CD4-positive, alpha-beta memory T cell (primary cell): ENCODE data around the gene FCHO2. TPM values are rescaled to one million over a fixed set of nuclear protein-coding genes. Genes with fewer than 3 reads are reported as not detected.

ENCODE experiments used
- CTCF ChIA-PET: fragments of 350-600 bp; sonication (Branson Sonifier 250); formaldehyde crosslinking; loops from one replicate; lab custom pipeline; 2021; ENCODE audit warnings: inconsistent platforms; ENCODE audit not compliant: partially characterized antibody; lab: Charles Lee
- POLR2A ChIA-PET: fragments of 350-600 bp; sonication (Branson Sonifier 250); formaldehyde crosslinking; loops from one replicate; lab custom pipeline; 2021; ENCODE audit not compliant: partially characterized antibody; lab: Charles Lee
- DNase-seq, 5 donors: peaks; one replicate each; pipeline versions ENCODE4 v3.0.0 to v3.0.0-alpha.2; 2020 to 2022; ENCODE audit warnings: mixed read lengths in 1 of 5
- H3K27ac ChIP-seq: one replicate; pipeline ENCODE4 v1.7.0; 2013; ENCODE audit warnings: low read depth, low read length
- H3K27me3 ChIP-seq: 2 replicates; pipeline ENCODE4 v1.7.0; 2013; ENCODE audit warnings: mild to moderate bottlenecking, low read length, moderate library complexity; ENCODE audit not compliant: insufficient read depth
- H3K36me3 ChIP-seq: 2 replicates; pipeline ENCODE4 v1.7.0; 2013; ENCODE audit warnings: mild to moderate bottlenecking, low read length, moderate library complexity; ENCODE audit not compliant: insufficient read depth
- H3K4me1 ChIP-seq: 2 replicates; pipeline ENCODE4 v1.7.0; 2013; ENCODE audit warnings: mild to moderate bottlenecking, low read length, moderate library complexity; ENCODE audit not compliant: insufficient read depth
- H3K4me3 ChIP-seq, 2 donors: one replicate each; pipeline ENCODE4 v1.7.0; 2013; ENCODE audit warnings: low read length in 2 of 2, mild to moderate bottlenecking in 1 of 2
- H3K9me3 ChIP-seq, 2 donors: one replicate each; pipeline ENCODE4 v1.7.0; 2013; ENCODE audit warnings: low read length in 2 of 2, control low read depth in 1 of 2; ENCODE audit not compliant: control insufficient read depth in 1 of 2
- H3K27ac Mint-ChIP-seq, 7 donors: one replicate each; pipeline ENCODE4 v1.8.0; 2020 to 2021; ENCODE audit warnings: mixed read lengths in 7 of 7, mild to moderate bottlenecking in 6 of 7, inconsistent platforms in 3 of 7, moderate library complexity in 3 of 7
- H3K27me3 Mint-ChIP-seq, 2 donors: one replicate each; pipeline ENCODE4 v1.8.0; 2020 to 2021; ENCODE audit warnings: mixed read lengths in 2 of 2
- H3K36me3 Mint-ChIP-seq, 2 donors: one replicate each; pipeline ENCODE4 v1.8.0; 2020 to 2021; ENCODE audit warnings: mixed read lengths in 2 of 2, inconsistent platforms in 1 of 2, mild to moderate bottlenecking in 1 of 2
- H3K4me1 Mint-ChIP-seq, 4 donors: one replicate each; pipeline ENCODE4 v1.8.0; 2020 to 2021; ENCODE audit warnings: mixed read lengths in 4 of 4, mild to moderate bottlenecking in 1 of 4
- H3K4me3 Mint-ChIP-seq, 8 donors: one replicate each; pipeline ENCODE4 v1.8.0; 2020 to 2021; ENCODE audit warnings: mixed read lengths in 8 of 8, mild to moderate bottlenecking in 7 of 8, moderate library complexity in 6 of 8, inconsistent platforms in 3 of 8
- H3K9me3 Mint-ChIP-seq, 8 donors: one replicate each; pipeline ENCODE4 v1.8.0; 2020 to 2021; ENCODE audit warnings: mixed read lengths in 8 of 8, mild to moderate bottlenecking in 5 of 8, inconsistent platforms in 3 of 8, moderate library complexity in 1 of 8
- intact Hi-C: fragments of 100-400 bp; cut with micrococcal nuclease; formaldehyde crosslinking; loops from one replicate; pipeline ENCODE4 v1.15.1; 2023
- polyA plus RNA-seq, 2 donors: library from polyadenylated mRNA; unstranded; fragments of 300-500 nt; fragmentation: Illumina TruSeq; gene quantifications; one replicate each; pipeline ENCODE4 v1.2.3, GENCODE V29; 2021
- total RNA-seq, 2 experiments: library from RNA; stranded (reverse); gene quantifications; one replicate each; pipeline ENCODE4 v1.2.3, GENCODE V29; 2021

FCHO2 gene
- total and polyA plus RNA-seq, 4 experiments from 2014 or later: 1.4 to 6.3 (median 4.3) TPM

- no peaks in the 10 kb centered on the region for H3K4me1 Mint-ChIP-seq
- no peaks in the 10 kb centered on the region for H3K4me1 ChIP-seq
- H3K27me3 Mint-ChIP-seq: no peaks in the 10 kb centered on the region
- intact Hi-C loops: no loop called here
- ChIA-PET POLR2A (no interaction called here), CTCF (no interaction called here)
- H3K27ac ChIP-seq: no peak overlapping the region
- no peaks in the 10 kb centered on the region for H3K36me3 Mint-ChIP-seq
- H3K4me3 ChIP-seq: no peak overlapping the region
- H3K9me3 ChIP-seq: no peaks in the 10 kb centered on the region
- no peak overlapping the region for H3K27ac Mint-ChIP-seq
- no peaks in the 10 kb centered on the region for H3K36me3 ChIP-seq
- H3K27me3 ChIP-seq: no peaks in the 10 kb centered on the region
- peaks cover 0 to 5% (median under 1%) of the 10 kb centered on the region in 8 donors for H3K9me3 Mint-ChIP-seq
- no peak for DNase-seq
- no peak overlapping the region for H3K4me3 Mint-ChIP-seq
These were observed 89.8 kb downstream of the FCHO2 start for GRCh38 chr5:73045623-73046022.

- no peak for DNase-seq
- Mint-ChIP-seq H3K36me3 (peaks cover 0 to 6% of the 10 kb centered on the region in 2 donors), H3K27ac (no peak overlapping the region), H3K27me3 (peaks cover 0 to 2% of the 10 kb centered on the region in 2 donors), H3K9me3 (no peaks in the 10 kb centered on the region), H3K4me3 (no peak overlapping the region), H3K4me1 (no peaks in the 10 kb centered on the region)
- ChIA-PET POLR2A (no interaction called here), CTCF (no interaction called here)
- Histone ChIP-seq H3K36me3 (no peaks in the 10 kb centered on the region), H3K27ac (no peak overlapping the region), H3K4me3 (no peak overlapping the region), H3K4me1 (no peaks in the 10 kb centered on the region), H3K9me3 (no peaks in the 10 kb centered on the region), H3K27me3 (no peaks in the 10 kb centered on the region)
- intact Hi-C loops: no loop called here
These were observed 105.8 kb downstream of the FCHO2 start for GRCh38 chr5:73061593-73061992.

GRCh38 chr5:73066466-73066865 lies 110.6 kb downstream of the FCHO2 start:
- H3K4me3 Mint-ChIP-seq: no peak overlapping the region
- no peaks in the 10 kb centered on the region for H3K9me3 Mint-ChIP-seq
- Histone ChIP-seq H3K27ac (no peak overlapping the region), H3K4me3 (no peak overlapping the region), H3K9me3 (no peaks in the 10 kb centered on the region), H3K4me1 (no peaks in the 10 kb centered on the region), H3K36me3 (no peaks in the 10 kb centered on the region), H3K27me3 (no peaks in the 10 kb centered on the region)
- no peak overlapping the region for H3K27ac Mint-ChIP-seq
- ChIA-PET CTCF (no interaction called here), POLR2A (no interaction called here)
- peaks cover 7 to 11% of the 10 kb centered on the region in 2 donors for H3K36me3 Mint-ChIP-seq
- no peaks in the 10 kb centered on the region for H3K4me1 Mint-ChIP-seq
- no peak for DNase-seq
- peaks cover 0 to 3% of the 10 kb centered on the region in 2 donors for H3K27me3 Mint-ChIP-seq
- intact Hi-C loops: no loop called here

- H3K4me1 Mint-ChIP-seq: no peaks in the 10 kb centered on the region
- H3K9me3 ChIP-seq: no peaks in the 10 kb centered on the region
- no peak for DNase-seq
- H3K27ac Mint-ChIP-seq: no peak overlapping the region
- H3K27me3 Mint-ChIP-seq: peaks cover 0 to 1% of the 10 kb centered on the region in 2 donors
- peaks cover 7 to 11% of the 10 kb centered on the region in 2 donors for H3K36me3 Mint-ChIP-seq
- no peaks in the 10 kb centered on the region for H3K36me3 ChIP-seq
- no peaks in the 10 kb centered on the region for H3K27me3 ChIP-seq
- POLR2A ChIA-PET: no interaction called here
- no peak overlapping the region for H3K27ac ChIP-seq
- CTCF ChIA-PET: no interaction called here
- H3K4me3 Mint-ChIP-seq: no peak overlapping the region
- H3K9me3 Mint-ChIP-seq: no peaks in the 10 kb centered on the region
- H3K4me1 ChIP-seq: no peaks in the 10 kb centered on the region
- intact Hi-C loops: no loop called here
- no peak overlapping the region for H3K4me3 ChIP-seq
These were observed 111.4 kb downstream of the FCHO2 start for GRCh38 chr5:73067213-73067612.

GRCh38 chr5:73081093-73081492 lies 125.3 kb downstream of the FCHO2 start:
- Mint-ChIP-seq H3K36me3 (no peaks in the 10 kb centered on the region), H3K4me1 (no peaks in the 10 kb centered on the region), H3K9me3 (no peaks in the 10 kb centered on the region), H3K27ac (no peak overlapping the region), H3K27me3 (peaks cover 0 to 1% of the 10 kb centered on the region in 2 donors), H3K4me3 (no peak overlapping the region)
- H3K27me3 ChIP-seq: no peaks in the 10 kb centered on the region
- POLR2A ChIA-PET: no interaction called here
- H3K36me3 ChIP-seq: no peaks in the 10 kb centered on the region
- CTCF ChIA-PET: interaction anchor here (1.3 to 1.6 kb wide), 2 partner anchors 123 to 370 kb away, joined by 3 to 4 read pairs; no protein-coding TSS in a partner anchor
- no peak for DNase-seq
- H3K9me3 ChIP-seq: no peaks in the 10 kb centered on the region
- H3K4me1 ChIP-seq: no peaks in the 10 kb centered on the region
- intact Hi-C loops: no loop called here
- H3K4me3 ChIP-seq: no peak overlapping the region
- no peak overlapping the region for H3K27ac ChIP-seq

- no peak for DNase-seq
- H3K4me1 Mint-ChIP-seq: no peaks in the 10 kb centered on the region
- H3K27ac Mint-ChIP-seq: no peak overlapping the region
- Histone ChIP-seq H3K9me3 (no peaks in the 10 kb centered on the region), H3K27me3 (no peaks in the 10 kb centered on the region), H3K4me1 (no peaks in the 10 kb centered on the region), H3K36me3 (no peaks in the 10 kb centered on the region), H3K27ac (no peak overlapping the region), H3K4me3 (no peak overlapping the region)
- no peaks in the 10 kb centered on the region for H3K9me3 Mint-ChIP-seq
- H3K36me3 Mint-ChIP-seq: peaks cover 0 to 9% of the 10 kb centered on the region in 2 donors
- peaks cover 0 to 1% of the 10 kb centered on the region in 2 donors for H3K27me3 Mint-ChIP-seq
- ChIA-PET CTCF (interaction anchor here (2.5 kb wide), 1 partner anchor 363 kb away, joined by 7 read pairs; no protein-coding TSS in a partner anchor), POLR2A (no interaction called here)
- no peak overlapping the region for H3K4me3 Mint-ChIP-seq
- intact Hi-C loops: no loop called here
These were observed 132.2 kb downstream of the FCHO2 start for GRCh38 chr5:73088026-73088425.

- Histone ChIP-seq H3K27me3 (no peaks in the 10 kb centered on the region), H3K27ac (no peak overlapping the region), H3K4me1 (no peaks in the 10 kb centered on the region), H3K4me3 (no peak overlapping the region), H3K9me3 (no peaks in the 10 kb centered on the region), H3K36me3 (no peaks in the 10 kb centered on the region)
- peaks cover 0 to 3% of the 10 kb centered on the region in 2 donors for H3K36me3 Mint-ChIP-seq
- intact Hi-C loops: no loop called here
- ChIA-PET CTCF (no interaction called here), POLR2A (no interaction called here)
- H3K4me1 Mint-ChIP-seq: peaks cover 0 to 1% (median 0%) of the 10 kb centered on the region in 4 donors
- H3K27ac Mint-ChIP-seq: no peak overlapping the region
- H3K4me3 Mint-ChIP-seq: no peak overlapping the region
- H3K27me3 Mint-ChIP-seq: no peaks in the 10 kb centered on the region
- DNase-seq: no peak
- peaks cover 0 to 10% (median 0%) of the 10 kb centered on the region in 8 donors for H3K9me3 Mint-ChIP-seq
These were observed 138.1 kb downstream of the FCHO2 start for GRCh38 chr5:73093943-73094342.
